ENCODE measurements around the gene NFKB1.

- TF ChIP-seq CTCF (IDR thresholded peaks at IDR 0.05) (no peak), POLR2A (IDR thresholded peaks at IDR 0.05) (no peak)
These were observed 10.9 kb downstream of the NFKB1 start for GRCh38 chr4:102511830-102512605.

Data from uterus (tissue), 2 donors.